DOHH2 (cell line): ENCODE measurements around the gene SLC25A22.

ENCODE experiments used
- CTCF ChIP-seq: fragments of 200-600 bp; sonication (generic); IDR thresholded peaks from one replicate; pipeline ENCODE4 v1.5.1; 2014; ENCODE audit warnings: antibody characterized with exemption, mild to moderate bottlenecking, low read depth, low read length; ENCODE audit not compliant: poor library complexity, severe bottlenecking
- EZH2phosphoT487 ChIP-seq: fragments of 200-600 bp; sonication (generic); IDR thresholded peaks from 2 replicates; pipeline ENCODE4 v1.6.1; 2017; ENCODE audit warnings: borderline replicate concordance, mild to moderate bottlenecking, antibody characterized with exemption, low read length, moderate library complexity, mixed read lengths

- no peak for TF ChIP-seq CTCF
- TF ChIP-seq EZH2phosphoT487, result no peak
Observed at GRCh38 chr11:813072-813455, 15.0 kb upstream of the SLC25A22 start.
